K562 (cell line): ENCODE data around the gene C1QC. TPM values are rescaled to one million over a fixed set of nuclear protein-coding genes. Genes with fewer than 3 reads are reported as not detected.

Source experiments
- ATAC-seq: fragments of 200-7000 bp; cut with Tn5 transposase; 3 replicates; pipeline ENCODE4 v1.9.1; 2020; ENCODE audit warnings: moderate library complexity
- BruUV-seq: library from RNA; stranded (reverse); fragments of 400-500 nt; replicated peaks from 2 replicates; lab custom pipeline; 2021; lab: Mats Ljungman, UMichigan
- CTCF ChIA-PET: fragments of 300-600 bp; formaldehyde crosslinking; extraction: SDS; loops from one replicate; lab custom pipeline; 2021; ENCODE audit warnings: low intra/inter-chr PET ratio; lab: Yijun Ruan, JAX
- POLR2A ChIA-PET: fragments of 300-600, 350-650 bp; sonication (Branson Sonifier 250); formaldehyde crosslinking; extraction: SDS; loops from one replicate; lab custom pipeline; 2021; ENCODE audit warnings: antibody characterized with exemption, inconsistent platforms; lab: Yijun Ruan, JAX
- DNase-seq, 4 experiments: peaks; one replicate each; pipeline versions ENCODE4 v3.0.0 to v3.0.0-alpha.2; 2011 to 2018; ENCODE audit warnings: low spot score in 3 of 4, mixed read lengths in 3 of 4; ENCODE audit errors: extremely low read depth in 1 of 4
- FAIRE-seq: peaks from 2 replicates; lab custom pipeline; 2011; peaks lifted over from hg19 to GRCh38; lab: Jason Lieb, UNC
- H2AFZ ChIP-seq: 2 replicates; pipeline ENCODE4 v1.6.0; 2011; ENCODE audit warnings: low read depth, low read length, control low read depth, inconsistent platforms
- H3K27ac ChIP-seq: fragments of 200-600 bp; 3 replicates; pipeline ENCODE4 v1.8.0; 2011; ENCODE audit warnings: low read depth, mild to moderate bottlenecking, control low read depth, inconsistent platforms, low read length, moderate library complexity, mixed read lengths; ENCODE audit errors: extremely low read depth
- H3K27me3 ChIP-seq, 2 experiments: fragments of 300-600 bp in 1 of 2; 2 replicates in 1 of 2; 3 replicates in 1 of 2; pipeline versions ENCODE4 v1.6.0 to v1.8.0; 2011; ENCODE audit warnings: inconsistent platforms in 2 of 2, low read length in 2 of 2, mild to moderate bottlenecking in 1 of 2, mixed read lengths in 1 of 2, moderate library complexity in 1 of 2; ENCODE audit not compliant: control insufficient read depth in 2 of 2, insufficient read depth in 2 of 2
- H3K36me3 ChIP-seq: fragments of 300-600 bp; 3 replicates; pipeline ENCODE4 v1.8.0; 2011; ENCODE audit warnings: mild to moderate bottlenecking, low read length, inconsistent platforms; ENCODE audit not compliant: control insufficient read depth, insufficient read depth
- H3K4me1 ChIP-seq, 2 experiments: fragments of 200-600 bp in 1 of 2; replicated peaks in 1 of 2; 2 replicates in 1 of 2; 3 replicates in 1 of 2; pipeline versions ENCODE4 v1.5.1 to v1.8.0; 2011; ENCODE audit warnings: inconsistent platforms in 2 of 2, low read length in 2 of 2, mild to moderate bottlenecking in 1 of 2, mixed read lengths in 1 of 2, moderate library complexity in 1 of 2; ENCODE audit not compliant: control insufficient read depth in 2 of 2, insufficient read depth in 2 of 2
- H3K4me2 ChIP-seq: 2 replicates; pipeline ENCODE4 v1.6.1; 2011; ENCODE audit warnings: low read length, control low read depth, inconsistent platforms, mixed read lengths; ENCODE audit not compliant: insufficient read depth
- H3K4me3 ChIP-seq: fragments of 200-600 bp; sonication (generic), shearing (Covaris generic); 2 replicates; pipeline ENCODE4 v1.5.1; 2016; ENCODE audit warnings: control low read depth, inconsistent platforms
- H3K79me2 ChIP-seq: fragments of 200-600 bp; 3 replicates; pipeline ENCODE4 v1.8.0; 2011; ENCODE audit warnings: low read length, inconsistent platforms; ENCODE audit not compliant: control insufficient read depth, insufficient read depth
- H3K9ac ChIP-seq, 2 experiments: 2 replicates each; pipeline versions ENCODE4 v1.6.0 to v1.6.1; 2011; ENCODE audit warnings: low read depth in 2 of 2, low read length in 2 of 2, control low read depth in 1 of 2, inconsistent platforms in 1 of 2, mild to moderate bottlenecking in 1 of 2, mixed read lengths in 1 of 2; ENCODE audit not compliant: insufficient read depth in 1 of 2
- H3K9me1 ChIP-seq: one replicate; pipeline ENCODE4 v1.6.0; 2011; ENCODE audit warnings: inconsistent platforms, mild to moderate bottlenecking, low read length, moderate library complexity; ENCODE audit not compliant: control insufficient read depth, insufficient read depth
- H3K9me3 ChIP-seq: replicated peaks from 2 replicates; pipeline ENCODE4 v1.5.1; 2011; ENCODE audit warnings: low read depth, low read length, inconsistent platforms; ENCODE audit not compliant: control insufficient read depth, insufficient read depth
- H4K20me1 ChIP-seq: replicated peaks from 2 replicates; pipeline ENCODE4 v1.6.1; 2011; ENCODE audit warnings: low read length, inconsistent platforms, mixed read lengths; ENCODE audit not compliant: control insufficient read depth, insufficient read depth
- PYGO2 ChIP-seq: fragments of 450-650 bp; IDR thresholded peaks from 2 replicates; pipeline ENCODE4 v1.6.1; 2016; ENCODE audit warnings: mild to moderate bottlenecking, missing genetic modification characterization, moderate library complexity, missing compliant biosample characterization
- TCF7 ChIP-seq: sonication (generic); IDR thresholded peaks from 2 replicates; pipeline ENCODE4 v1.6.1; 2016; ENCODE audit warnings: antibody characterized with exemption, borderline replicate concordance
- YBX1 ChIP-seq: fragments of 450-650 bp; IDR thresholded peaks from 2 replicates; pipeline ENCODE4 v1.7.1; 2016; ENCODE audit warnings: mild to moderate bottlenecking
- ZC3H8 ChIP-seq: fragments of 450-650 bp; IDR thresholded peaks from 2 replicates; pipeline ENCODE4 v1.6.1; 2017
- ZNF75A ChIP-seq: fragments of 450-650 bp; formaldehyde crosslinking; IDR thresholded peaks from 2 replicates; pipeline ENCODE4 v1.4.0; 2020; ENCODE audit warnings: mild to moderate bottlenecking
- WGBS: fragments of 100-300 bp; shearing (Covaris generic); methylation state at CpG from one replicate; pipeline ENCODE4 v1.1.6; 2016; ENCODE audit warnings: low coverage, mixed read lengths; ENCODE audit not compliant: insufficient coverage; ENCODE audit errors: missing lambda C conversion rate; 5-methylcytosine and 5-hydroxymethylcytosine counted together
- in situ Hi-C: fragments of 300-500 bp; cut with MboI; formaldehyde crosslinking; loops from 4 replicates; pipeline ENCODE4 v1.15.0; 2018; ENCODE audit warnings: inconsistent platforms, mixed read lengths
- intact Hi-C: fragments of 100-400 bp; cut with micrococcal nuclease; formaldehyde crosslinking; loops from 2 replicates; pipeline ENCODE4 v1.14.2; 2022
- polyA plus RNA-seq, 8 experiments: library from polyadenylated mRNA; depleted of rRNA in 4 of 8; stranded (reverse) in 5 of 8; unstranded in 3 of 8; fragments of >200 nt; fragmentation: Nextera tagmentation in 2 of 8; fragmentation: Illumina TruSeq in 1 of 8; extraction: Ambion mirVana in 2 of 8; extraction: Trizol in 1 of 8; gene quantifications; 2 replicates each; pipeline versions ENCODE4 v1.2.1 to v1.2.3, GENCODE V29; 2011 to 2014; ENCODE audit warnings: inconsistent platforms in 1 of 8, missing spikeins in 1 of 8
- total RNA-seq, 7 experiments: library from RNA; depleted of rRNA in 6 of 7; stranded (reverse); fragments of >200 nt in 6 of 7; fragmentation: Illumina TruSeq in 2 of 7; extraction: Trizol in 2 of 7; gene quantifications; 2 replicates each; pipeline versions ENCODE4 v1.2.1 to v1.2.3, GENCODE V29; 2011 to 2021; ENCODE audit warnings: low replicate concordance in 1 of 7
- TF ChIP-seq, protein P1 (sequence below), 2 experiments: fragments of 450-650 bp; formaldehyde crosslinking in 1 of 2; IDR thresholded peaks; 2 replicates each; pipeline versions ENCODE4 v1.4.0 to v1.6.1; 2014 to 2020; ENCODE audit warnings: mild to moderate bottlenecking in 2 of 2, borderline replicate concordance in 1 of 2, low read depth in 1 of 2
- TF ChIP-seq, protein P2 (sequence below): fragments of 250-450 bp; sonication (Bioruptor Pico); IDR thresholded peaks from 2 replicates; pipeline ENCODE4 v1.5.1; 2021; ENCODE audit warnings: mild to moderate bottlenecking
- TF ChIP-seq, protein P3 (sequence below), 2 experiments: fragments of 450-650 bp in 1 of 2; sonication (generic) in 1 of 2; formaldehyde crosslinking in 1 of 2; IDR thresholded peaks in 1 of 2; conservative IDR thresholded peaks in 1 of 2; 2 replicates each; pipeline versions ENCODE4 v1.6.1 to v1.8.1; 2016 to 2023; ENCODE audit warnings: mild to moderate bottlenecking in 2 of 2, moderate library complexity in 2 of 2, inconsistent platforms in 1 of 2, missing genetic modification reagents in 1 of 2
- TF ChIP-seq, protein P4 (sequence below): fragments of 250-450 bp; sonication (Bioruptor Pico); IDR thresholded peaks from 2 replicates; pipeline ENCODE4 v1.8.0; 2022; ENCODE audit warnings: moderate library complexity, mild to moderate bottlenecking, inconsistent platforms

Gene C1QC
- total and polyA plus RNA-seq, 9 of the 15 experiments (the other 6 are each of a cell fraction or from before 2014, with no cell fraction given): 0.69 TPM; not detected in 8

DNA sequence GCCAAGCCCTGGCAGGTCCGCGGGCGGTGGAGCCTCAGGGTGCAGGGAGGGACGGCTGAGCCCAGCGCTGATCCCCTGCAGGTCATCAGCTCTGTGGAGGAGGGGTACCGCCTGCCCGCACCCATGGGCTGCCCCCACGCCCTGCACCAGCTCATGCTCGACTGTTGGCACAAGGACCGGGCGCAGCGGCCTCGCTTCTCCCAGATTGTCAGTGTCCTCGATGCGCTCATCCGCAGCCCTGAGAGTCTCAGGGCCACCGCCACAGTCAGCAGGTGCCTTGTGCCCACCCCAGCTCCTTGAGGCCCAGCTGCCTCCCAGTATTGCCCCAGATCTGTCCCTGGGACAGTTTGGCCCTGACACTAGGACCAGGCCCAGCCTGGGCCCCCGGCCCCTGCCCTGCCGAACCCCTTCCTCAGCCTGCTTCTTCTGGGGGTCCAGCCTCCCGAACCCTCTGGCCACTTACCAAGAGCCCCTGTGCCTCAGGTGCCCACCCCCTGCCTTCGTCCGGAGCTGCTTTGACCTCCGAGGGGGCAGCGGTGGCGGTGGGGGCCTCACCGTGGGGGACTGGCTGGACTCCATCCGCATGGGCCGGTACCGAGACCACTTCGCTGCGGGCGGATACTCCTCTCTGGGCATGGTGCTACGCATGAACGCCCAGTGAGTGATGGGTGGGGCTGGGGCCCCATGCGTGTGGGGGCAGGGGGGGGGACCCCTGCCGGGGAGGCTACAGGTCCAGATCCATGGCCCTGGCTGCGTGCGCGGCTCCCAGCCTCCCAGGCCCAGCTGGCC lies 42.4 kb upstream of the C1QC start:
- FAIRE-seq (no peak), DNase-seq (no peak), ATAC-seq (no peak)
- Histone ChIP-seq H3K9me1 (peaks cover under 1% of the 10 kb centered on the region), H3K36me3 (no peaks in the 10 kb centered on the region), H3K79me2 (no peaks in the 10 kb centered on the region), H3K9me3 (no peaks in the 10 kb centered on the region), H3K27ac (no peak overlapping the region), H3K27me3 (peaks cover 39 to 72% of the 10 kb centered on the region in 2 experiments), H2AFZ (no peak overlapping the region), H3K9ac (no peak overlapping the region), H4K20me1 (peaks cover 22% of the 10 kb centered on the region), H3K4me1 (peaks cover 0 to 15% of the 10 kb centered on the region in 2 experiments; a peak in 1 of 5 replicates), H3K4me3 (no peak overlapping the region), H3K4me2 (no peak overlapping the region)
- ChIA-PET POLR2A (interaction anchor here (0.6 to 0.9 kb wide), 4 partner anchors 10 to 650 kb away, joined by 3 to 4 read pairs (median 4); no protein-coding TSS in a partner anchor), CTCF (interaction anchor here (0.6 kb wide), 1 partner anchor 98 kb away, joined by 4 read pairs; no protein-coding TSS in a partner anchor)
- BruUV-seq: no TSS peak
- in situ Hi-C loops: no loop called here
- intact Hi-C loops: no loop called here
- 9% methylated on average over 31 of the region's 39 CpGs for WGBS
- no peak for TF ChIP-seq ZNF75A
- TF ChIP-seq PYGO2 (tag): no peak
- TF ChIP-seq, protein P1, sequence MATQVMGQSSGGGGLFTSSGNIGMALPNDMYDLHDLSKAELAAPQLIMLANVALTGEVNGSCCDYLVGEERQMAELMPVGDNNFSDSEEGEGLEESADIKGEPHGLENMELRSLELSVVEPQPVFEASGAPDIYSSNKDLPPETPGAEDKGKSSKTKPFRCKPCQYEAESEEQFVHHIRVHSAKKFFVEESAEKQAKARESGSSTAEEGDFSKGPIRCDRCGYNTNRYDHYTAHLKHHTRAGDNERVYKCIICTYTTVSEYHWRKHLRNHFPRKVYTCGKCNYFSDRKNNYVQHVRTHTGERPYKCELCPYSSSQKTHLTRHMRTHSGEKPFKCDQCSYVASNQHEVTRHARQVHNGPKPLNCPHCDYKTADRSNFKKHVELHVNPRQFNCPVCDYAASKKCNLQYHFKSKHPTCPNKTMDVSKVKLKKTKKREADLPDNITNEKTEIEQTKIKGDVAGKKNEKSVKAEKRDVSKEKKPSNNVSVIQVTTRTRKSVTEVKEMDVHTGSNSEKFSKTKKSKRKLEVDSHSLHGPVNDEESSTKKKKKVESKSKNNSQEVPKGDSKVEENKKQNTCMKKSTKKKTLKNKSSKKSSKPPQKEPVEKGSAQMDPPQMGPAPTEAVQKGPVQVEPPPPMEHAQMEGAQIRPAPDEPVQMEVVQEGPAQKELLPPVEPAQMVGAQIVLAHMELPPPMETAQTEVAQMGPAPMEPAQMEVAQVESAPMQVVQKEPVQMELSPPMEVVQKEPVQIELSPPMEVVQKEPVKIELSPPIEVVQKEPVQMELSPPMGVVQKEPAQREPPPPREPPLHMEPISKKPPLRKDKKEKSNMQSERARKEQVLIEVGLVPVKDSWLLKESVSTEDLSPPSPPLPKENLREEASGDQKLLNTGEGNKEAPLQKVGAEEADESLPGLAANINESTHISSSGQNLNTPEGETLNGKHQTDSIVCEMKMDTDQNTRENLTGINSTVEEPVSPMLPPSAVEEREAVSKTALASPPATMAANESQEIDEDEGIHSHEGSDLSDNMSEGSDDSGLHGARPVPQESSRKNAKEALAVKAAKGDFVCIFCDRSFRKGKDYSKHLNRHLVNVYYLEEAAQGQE (IDR thresholded peaks at IDR 0.05; ENCODE audit: borderline replicate concordance): no peak
- TF ChIP-seq, protein P1 (CRISPR knock-in tag; IDR thresholded peaks at IDR 0.05; ENCODE audit: low read depth): no peak
- TF ChIP-seq, protein P2, sequence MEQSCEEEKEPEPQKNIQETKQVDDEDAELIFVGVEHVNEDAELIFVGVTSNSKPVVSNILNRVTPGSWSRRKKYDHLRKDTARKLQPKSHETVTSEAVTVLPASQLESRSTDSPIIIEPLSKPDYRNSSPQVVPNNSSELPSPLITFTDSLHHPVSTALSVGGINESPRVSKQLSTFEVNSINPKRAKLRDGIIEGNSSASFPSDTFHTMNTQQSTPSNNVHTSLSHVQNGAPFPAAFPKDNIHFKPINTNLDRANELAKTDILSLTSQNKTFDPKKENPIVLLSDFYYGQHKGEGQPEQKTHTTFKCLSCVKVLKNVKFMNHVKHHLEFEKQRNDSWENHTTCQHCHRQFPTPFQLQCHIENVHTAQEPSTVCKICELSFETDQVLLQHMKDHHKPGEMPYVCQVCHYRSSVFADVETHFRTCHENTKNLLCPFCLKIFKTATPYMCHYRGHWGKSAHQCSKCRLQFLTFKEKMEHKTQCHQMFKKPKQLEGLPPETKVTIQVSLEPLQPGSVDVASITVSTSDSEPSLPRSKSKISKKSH (CRISPR knock-in tag): no peak
- TF ChIP-seq TCF7: no peak
- no peak for TF ChIP-seq ZC3H8
- TF ChIP-seq YBX1: no peak
- TF ChIP-seq, protein P3, sequence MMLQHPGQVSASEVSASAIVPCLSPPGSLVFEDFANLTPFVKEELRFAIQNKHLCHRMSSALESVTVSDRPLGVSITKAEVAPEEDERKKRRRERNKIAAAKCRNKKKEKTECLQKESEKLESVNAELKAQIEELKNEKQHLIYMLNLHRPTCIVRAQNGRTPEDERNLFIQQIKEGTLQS (IDR thresholded peaks at IDR 0.05): no peak
- TF ChIP-seq, protein P3 (CRISPR knock-in tag; conservative IDR thresholded peaks at IDR 0.05): no peak
- TF ChIP-seq, protein P4, sequence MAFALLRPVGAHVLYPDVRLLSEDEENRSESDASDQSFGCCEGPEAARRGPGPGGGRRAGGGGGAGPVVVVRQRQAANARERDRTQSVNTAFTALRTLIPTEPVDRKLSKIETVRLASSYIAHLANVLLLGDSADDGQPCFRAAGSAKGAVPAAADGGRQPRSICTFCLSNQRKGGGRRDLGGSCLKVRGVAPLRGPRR: no peak
